Stimulated activated CD8-positive, alpha-beta memory T cell treated with anti-CD3 and anti-CD28 coated beads, Interleukin-12 subunit alpha, Interleukin-12 subunit beta, amount 100 ng/mL, for 4 hours (primary cell): ENCODE results near the gene GUCY1A1.

Experiments
- DNase-seq: peaks from one replicate; pipeline ENCODE4 v3.0.0-alpha.2; 2020; ENCODE audit warnings: low read depth

The GUCY1A1 gene

DNA sequence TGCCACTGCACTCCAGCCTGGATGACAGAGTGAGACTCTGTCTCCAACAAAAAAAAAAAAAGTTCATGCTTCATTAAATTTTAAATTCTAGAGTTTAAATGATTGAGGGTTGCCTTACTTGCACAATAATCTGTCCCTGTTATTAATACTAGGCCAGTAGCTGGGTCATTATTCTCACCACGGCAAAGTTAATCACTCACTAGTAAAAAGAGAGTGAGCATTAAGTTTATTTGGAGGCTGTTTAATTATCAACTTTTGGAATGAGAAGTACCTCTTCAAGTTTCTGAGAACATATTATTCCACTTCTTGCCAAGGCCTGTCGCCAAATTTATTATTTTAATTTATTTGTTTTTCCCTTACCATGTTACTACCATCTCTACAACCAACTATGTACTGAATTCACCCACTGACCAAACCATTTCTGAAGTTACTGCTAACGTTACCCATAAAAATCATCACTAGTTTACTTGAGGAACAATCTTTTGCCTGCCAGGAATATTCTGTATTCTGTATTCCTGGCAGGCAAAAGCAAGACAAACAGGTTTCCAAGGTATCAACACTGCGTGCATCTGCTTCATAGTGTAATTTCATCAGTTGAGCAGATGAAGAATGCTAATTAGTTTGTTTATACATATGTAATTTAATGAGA, 26.5 kb downstream of the GUCY1A1 start:
- no peak for DNase-seq

DNA sequence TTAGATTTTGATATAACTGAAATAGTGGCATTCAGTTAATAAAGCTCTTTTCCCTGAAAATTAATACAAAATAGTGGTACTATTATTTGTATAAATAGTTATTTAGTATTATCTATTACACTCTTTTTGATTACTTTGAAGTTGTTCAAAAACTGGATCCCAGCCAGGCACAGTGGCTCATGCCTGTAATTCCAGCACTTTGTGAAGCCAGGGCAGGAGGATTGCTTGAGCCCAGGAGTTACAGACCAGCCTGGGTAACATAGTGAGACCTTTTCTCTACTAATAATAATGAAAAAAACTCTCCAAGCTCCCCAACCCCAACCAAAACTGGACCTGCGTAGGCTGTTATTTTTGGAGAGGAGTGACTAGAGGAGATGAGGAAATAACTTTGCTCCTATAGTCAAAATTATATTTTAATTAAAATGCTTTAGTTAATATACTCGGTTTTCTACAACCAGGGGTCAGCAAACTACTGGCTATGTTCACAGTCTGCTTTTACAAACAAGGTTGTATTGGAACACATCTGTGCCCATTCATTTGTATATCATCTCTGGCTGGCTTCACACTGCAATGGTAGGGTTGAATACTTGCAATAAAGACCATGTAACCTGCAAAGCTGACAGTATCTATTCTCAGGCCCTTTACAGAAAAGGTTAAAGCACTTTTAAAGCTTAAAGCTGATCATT, 27.6 kb downstream of the GUCY1A1 start:
- DNase-seq, result no peak

DNA sequence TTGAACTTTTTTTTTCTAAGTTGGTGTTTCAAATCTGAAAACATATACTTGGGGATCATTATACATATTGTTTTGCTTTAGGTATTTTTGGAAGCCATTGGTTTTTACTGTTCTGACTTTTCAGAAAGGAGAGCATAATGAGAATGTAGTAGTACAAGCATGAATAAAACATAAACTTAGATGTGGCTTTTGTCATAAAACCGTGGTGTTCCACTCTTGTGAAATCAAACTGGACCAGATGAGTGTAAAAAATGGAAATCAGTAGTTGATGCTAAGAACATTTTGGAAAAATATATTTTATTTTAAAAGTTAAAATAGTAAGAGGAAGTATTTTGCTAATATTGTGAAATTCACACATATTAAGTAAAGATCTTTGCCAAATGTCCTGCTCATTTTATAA, 29.6 kb downstream of the GUCY1A1 start:
- no peak for DNase-seq

DNA sequence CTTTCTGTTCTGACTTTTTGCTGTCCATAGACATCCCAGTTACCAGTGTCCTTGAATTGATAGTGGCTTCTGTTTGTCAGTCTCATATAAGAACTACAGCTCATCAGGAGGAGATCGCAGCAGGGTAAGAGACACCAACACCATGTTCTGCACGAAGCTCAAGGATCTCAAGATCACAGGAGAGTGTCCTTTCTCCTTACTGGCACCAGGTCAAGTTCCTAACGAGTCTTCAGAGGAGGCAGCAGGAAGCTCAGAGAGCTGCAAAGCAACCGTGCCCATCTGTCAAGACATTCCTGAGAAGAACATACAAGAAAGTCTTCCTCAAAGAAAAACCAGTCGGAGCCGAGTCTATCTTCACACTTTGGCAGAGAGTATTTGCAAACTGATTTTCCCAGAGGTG, 30.1 kb downstream of the GUCY1A1 start:
- no peak for DNase-seq

DNA sequence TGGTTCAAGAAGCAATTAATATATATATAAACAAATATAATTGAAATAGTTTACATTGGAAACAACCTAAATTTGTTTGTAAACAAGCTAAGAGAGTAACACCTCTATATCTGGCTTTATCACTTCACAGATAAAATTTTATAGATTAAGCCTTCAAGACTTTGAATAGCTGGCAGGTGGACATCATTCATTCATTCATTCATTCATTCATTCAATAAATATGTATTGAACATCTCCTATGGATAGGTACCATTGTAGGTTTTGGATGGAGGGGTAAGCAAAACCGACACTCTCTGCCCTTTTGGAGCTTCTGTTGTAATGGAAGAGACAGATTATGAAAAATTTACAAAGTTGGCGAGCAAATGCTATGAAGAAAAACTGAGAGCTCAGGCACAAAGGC, 35.2 kb downstream of the GUCY1A1 start:
- no peak for DNase-seq

DNA sequence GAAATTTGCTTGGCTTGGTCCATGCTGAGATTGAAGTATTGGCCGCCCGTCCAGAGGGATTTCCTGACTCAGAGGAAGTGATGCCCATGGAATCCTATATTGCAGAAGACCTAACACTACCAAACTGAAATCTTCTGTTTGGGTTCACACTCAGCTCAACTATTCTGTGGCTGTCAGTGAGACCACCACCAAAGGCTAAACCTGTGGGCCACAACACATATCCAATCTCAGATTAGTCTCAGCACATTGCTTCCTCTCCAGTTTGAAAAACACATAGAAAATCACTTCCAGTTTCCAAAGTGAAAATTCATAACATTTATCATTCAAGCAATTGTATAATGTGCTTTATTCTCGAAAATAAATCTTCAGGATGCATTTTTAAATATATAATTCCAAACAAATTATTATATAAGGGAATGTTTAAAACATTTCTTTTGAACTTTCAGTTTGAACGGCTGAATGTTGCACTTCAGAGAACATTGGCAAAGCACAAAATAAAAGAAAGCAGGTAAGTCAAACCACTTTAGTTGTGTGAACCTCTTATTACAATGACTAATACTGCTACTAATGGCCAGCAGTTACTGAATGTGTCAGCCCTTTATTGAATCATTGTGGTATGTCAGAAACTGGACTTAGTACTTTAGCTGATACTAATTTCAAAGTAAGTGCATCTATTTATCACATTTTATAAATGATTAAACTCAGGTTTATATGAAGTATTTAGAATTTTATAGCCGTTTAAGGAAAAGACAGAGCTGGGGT, 37.0 kb downstream of the GUCY1A1 start:
- no peak for DNase-seq

DNA sequence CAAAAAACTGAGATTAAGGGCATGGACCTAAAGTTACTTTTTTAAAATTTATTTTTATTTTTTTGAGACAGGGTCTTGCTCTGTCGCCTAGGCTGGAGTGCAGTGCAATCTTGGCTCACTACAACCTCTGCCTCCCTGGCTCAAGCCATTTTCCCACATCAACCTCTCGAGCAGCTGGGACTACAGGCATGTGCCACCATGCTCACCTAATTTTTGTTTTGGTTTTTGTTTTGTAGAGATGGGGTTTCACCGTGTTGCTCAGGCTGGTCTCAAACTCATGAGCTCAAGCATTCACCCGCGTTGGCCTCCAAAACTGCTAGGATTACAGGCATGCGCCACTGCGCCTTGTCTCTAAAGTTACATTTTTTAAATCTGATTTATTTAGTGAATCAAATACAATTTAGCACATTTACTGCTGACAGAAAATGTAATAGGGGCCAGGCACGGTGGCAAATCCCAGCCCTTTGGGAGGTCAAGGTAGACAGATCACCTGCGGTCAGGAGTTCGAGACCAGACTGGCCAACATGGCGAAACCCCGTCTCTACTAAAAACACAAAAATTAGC, 38.3 kb downstream of the GUCY1A1 start:
- DNase-seq, result no peak

DNA sequence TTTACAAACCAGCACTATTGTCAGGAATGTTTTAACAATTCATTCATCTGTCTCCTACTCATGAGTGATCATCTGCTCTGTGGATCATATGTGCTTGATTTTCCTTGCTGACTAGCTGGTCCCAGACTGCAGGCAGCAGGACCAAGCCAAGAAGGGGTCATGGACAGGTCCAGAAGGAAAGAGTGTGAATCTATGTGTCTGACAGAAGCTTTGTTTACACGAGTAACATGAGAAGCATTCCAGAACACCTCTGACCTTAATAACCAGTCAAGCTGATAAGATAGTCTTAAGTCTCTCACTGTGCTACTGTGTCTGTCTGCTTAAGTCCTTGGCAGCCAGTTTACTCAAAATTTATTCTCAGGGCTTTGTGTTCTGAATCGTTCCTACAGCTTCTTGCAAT, 39.0 kb downstream of the GUCY1A1 start:
- DNase-seq, result no peak

DNA sequence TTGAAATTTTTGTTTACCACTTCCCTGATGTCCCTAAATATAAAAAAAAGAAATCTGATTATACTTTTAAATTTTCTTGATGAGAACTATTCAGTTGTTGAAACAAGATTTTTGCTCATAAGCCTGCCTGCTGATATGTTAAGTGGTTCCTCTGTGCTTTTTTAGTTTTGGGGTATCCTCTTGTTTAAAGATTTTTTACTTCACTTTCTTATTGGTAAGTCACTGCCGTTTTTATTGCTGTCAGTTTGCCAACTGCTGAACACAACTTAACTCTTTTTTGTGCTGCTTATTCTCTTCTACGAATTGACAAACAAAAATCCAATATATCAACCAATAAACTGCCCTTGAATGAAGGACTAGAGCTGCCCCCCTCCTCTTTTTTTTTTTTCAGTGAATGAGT, 39.5 kb downstream of the GUCY1A1 start:
- no peak for DNase-seq

DNA sequence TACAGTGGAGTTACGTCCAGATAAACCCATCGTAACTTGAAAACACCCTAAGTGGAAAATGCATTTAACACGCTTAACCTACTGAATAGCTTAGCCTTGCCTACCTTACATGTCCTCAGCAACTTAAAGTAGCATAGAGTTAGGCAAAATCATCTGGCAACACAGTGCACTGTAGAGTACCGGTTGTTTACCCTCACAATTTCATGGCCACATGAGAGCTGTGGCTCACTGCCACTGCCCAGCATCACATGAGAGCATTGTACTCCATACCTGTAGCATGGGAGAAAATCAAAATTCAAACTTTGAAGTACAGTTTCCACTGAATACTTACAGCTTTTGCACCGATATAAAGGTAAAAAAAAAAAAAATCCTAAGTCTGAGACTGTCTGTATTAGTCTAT, 40.6 kb downstream of the GUCY1A1 start:
- no peak for DNase-seq

DNA sequence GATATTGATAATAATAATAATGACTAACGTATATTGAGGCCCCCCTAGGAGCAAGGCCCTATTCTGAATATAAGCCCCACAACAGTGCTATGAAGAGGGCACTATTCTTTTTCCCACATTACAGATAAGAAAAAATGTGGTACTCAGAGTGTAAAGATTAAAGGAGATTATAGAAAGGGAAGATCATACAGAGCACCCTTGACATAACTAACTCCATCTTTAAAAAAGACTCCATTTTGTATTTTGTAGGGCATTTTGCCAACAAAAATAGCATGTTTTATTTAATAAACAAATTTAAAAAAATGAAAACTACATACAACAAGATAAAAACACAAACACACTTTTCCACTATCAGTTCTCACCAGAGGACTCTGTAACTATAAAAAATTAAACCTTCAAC, 42.1 kb downstream of the GUCY1A1 start:
- DNase-seq, result no peak

DNA sequence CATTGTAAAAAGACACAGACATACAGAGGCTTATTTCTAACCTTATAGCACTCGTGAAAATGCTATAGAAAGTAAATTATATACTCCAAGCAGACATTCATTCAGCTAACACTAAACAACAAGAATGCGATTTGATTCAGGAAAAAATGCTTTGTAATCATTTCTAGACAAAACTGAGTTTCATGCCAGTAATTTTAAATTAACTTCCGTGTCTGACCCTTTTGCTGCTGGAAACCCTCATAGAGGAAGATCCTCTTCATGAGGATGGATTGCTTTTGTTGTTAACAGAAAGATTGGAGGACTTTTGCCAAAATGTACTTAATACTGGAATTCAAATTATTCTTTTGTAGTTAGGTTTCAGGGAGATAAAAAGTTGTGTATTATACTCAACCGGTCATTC, 43.3 kb downstream of the GUCY1A1 start:
- no peak for DNase-seq

DNA sequence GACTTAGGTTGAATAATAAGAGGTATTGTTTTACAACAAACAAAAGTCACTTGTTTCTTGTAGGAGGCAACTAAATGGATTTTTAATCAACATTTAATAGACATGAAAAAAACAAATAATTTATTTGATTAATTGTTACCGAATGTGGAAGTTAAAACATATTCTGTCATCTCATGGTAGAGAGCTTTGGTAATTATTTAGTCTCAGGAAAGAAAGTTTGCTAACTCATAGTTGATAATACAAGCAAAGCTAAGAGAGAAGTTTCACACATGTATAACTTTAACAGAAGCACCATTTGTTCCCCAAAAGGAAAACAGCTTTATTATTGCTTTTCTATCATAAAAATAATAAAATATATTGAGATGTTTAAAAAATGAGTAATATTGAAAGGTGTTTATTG, 44.9 kb downstream of the GUCY1A1 start:
- no peak for DNase-seq

DNA sequence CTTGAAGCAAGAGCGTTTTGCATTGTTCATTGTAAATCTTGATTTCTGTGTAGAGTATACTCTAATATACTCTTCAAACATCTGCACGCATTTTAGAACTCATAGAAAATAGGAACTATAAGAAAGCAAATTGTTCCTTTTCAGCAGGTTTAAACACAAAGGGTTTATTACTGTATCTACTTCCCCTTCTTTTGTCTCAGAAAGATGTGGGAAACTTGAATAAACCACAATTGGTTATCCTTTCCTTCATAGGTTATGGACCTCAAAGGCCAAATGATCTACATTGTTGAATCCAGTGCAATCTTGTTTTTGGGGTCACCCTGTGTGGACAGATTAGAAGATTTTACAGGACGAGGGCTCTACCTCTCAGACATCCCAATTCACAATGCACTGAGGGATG, 46.2 kb downstream of the GUCY1A1 start:
- DNase-seq, result no peak

DNA sequence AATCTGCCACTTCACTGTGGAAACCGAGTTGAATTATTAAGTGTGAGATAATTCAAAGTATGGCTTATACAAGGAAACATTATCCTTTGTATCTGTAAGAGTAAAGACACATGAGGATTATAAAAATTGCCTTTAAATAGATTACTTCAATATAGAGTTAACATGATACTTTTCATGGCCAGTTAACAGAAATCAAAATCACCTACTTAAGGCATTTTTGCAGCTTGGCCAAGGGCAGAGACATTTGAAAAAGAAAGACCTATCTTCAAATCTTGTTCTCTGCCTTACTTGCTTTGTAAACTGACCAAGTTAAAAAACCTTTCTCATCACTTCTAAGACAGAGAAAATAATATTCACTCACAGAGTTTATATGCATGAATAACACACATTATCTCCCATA, 47.3 kb downstream of the GUCY1A1 start:
- DNase-seq, result no peak

DNA sequence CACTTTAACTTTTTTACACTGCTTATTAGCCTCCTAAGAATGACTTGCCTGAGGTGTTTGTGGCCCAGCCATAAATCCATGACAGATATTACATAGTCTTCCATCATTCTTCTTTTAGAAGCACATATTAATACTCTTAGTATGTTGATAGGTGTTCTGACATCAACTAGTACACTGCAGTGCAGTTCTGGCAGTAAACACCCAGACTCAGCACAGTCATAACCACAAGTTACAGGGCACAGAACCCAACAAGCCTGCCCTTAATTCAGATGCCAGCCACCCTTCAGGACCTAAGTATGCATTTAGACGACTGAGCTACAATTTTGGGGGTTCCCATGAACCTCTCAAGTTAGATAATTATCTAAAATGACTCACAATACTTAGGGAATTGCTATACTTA, 55.7 kb downstream of the GUCY1A1 start:
- no peak for DNase-seq

DNA sequence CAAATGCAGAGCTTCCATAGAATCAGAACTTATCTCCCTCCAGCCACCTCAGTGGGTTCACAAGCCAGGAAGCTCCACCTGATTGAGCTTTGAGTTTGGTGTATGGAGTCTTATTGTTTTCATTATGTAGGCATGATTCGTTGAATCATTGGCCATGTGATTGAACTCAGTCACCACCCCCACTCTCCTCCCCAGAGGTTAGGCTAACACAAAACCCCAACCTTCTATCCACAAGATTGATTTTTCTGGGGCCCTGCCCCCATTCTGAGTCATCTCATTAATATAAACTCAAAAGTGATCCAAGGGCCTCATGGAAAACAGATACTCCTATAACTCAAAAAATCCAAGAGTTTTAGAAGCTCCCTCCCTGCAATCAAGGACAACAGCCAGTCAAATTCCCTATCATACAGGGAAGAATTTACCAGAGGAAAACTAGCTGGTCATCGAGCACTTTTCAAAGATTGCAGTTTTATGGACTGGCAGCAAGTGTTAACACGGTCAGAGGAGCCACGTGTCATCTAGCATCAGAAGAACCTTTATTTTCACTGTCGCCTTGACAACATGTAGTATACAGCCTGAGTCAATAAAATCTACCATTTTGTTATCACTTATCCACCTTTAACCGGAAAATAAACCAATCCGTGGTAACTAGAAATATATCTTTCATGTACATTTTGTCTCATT, 56.3 kb downstream of the GUCY1A1 start:
- no peak for DNase-seq

DNA sequence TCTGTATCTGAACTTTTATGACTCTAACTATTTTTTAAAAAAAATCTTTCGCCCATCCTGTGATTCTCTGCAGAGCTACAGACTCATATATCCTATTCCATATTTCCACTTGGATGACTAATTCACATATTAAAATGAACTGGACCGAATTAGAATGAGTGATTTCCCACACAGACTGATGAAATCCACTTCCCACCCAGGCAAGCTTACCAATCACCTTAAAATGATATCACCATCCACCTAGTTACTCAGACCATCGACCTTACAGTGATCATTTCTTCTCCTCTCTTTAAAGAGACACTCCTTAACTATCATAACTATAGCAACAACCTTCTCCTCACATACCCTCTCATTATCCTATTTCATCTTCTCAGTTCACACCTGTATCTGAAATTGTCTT, 58.1 kb downstream of the GUCY1A1 start:
- DNase-seq, result no peak

DNA sequence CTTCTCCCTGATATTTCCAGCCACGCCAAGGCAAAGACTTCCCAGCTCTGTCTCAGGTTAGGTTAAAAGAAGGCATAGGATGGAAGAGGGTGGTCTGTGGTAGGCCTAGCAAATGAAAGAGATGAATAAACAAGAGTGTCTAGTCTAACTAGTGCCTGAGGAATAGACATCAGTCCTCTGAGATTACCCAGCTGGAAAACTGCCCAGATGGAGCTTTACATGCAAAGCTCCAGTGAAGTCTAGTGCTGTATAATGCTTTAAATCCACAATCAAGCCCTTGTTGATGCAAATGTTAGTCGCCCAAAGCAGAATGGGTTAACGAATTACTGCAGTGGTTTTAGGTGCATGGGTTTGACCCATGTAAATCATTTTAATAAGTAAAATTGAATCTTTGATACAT, 67.4 kb downstream of the GUCY1A1 start:
- no peak for DNase-seq

DNA sequence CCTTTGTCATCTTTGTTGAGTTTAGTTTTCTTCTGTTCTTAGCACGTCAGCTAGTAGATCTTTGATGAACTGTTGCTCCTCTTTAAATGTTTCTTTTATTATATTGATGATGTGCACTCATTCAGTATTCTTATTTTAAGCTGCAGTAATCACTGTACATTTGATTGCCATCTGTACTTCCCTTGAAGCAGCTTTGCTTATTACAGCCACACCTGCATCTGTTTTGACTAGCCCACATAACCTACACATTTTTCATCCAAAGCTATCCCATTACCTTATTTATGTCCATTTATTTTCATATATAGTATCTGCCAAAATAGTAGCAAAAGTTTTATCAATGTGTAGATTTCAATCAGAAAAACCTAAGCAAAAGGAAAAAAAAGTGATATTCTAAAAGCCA, 68.3 kb downstream of the GUCY1A1 start:
- DNase-seq, result no peak

DNA sequence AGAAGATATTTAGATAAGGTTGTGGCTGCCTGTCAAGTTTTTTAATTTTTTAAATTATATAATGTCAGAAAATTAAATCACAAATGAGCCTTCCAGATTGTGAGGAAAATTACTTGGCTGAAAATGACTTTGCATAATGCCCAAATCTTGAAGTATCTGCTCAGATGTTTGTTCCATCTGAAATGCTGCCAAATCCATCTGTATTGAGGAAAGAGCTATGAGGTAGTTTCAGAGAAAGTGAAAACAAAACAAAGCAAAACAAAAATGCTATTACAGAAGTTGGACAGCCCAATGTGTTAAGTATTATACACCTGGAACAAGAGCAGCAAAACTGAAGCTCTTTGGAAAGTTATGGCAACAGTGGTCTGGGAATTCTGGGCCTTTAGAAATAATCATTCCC, 68.8 kb downstream of the GUCY1A1 start:
- no peak for DNase-seq

DNA sequence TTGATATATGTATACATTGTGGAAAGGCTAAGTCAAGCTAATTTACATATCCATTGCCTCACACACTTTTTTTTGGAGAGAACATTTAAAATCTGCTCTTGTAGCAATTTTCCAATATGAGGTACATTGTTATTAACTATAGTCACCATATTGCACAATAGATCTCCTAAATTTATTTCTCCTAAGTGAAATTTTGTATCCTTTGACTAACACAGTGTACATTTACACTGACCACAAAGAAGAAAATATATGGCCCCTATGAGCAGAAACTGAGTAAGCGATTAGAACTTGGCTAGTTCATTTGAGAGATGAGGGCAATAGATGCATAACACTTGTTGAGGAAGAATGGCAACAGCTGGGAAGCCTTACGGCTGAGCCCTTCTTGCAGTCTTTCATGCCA, 71.9 kb downstream of the GUCY1A1 start:
- DNase-seq, result no peak

DNA sequence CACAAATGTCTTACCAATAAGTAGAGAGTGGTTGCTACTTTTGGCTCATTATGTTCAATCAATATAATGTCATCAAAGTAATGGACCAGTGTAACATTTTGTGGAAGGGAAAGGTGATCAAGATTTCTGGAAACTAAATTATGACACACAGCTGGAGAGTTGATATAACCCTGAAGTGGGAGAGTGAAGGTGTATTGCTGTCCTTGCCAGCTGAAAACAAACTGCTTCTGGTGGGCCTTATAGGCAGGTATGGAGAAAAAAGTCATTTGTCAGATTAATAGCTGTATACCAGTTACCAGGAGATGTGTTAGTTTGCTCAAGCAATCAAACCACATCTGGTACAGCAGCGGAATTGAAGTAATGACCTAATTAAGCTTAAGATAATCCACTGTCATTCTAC, 74.9 kb downstream of the GUCY1A1 start:
- no peak for DNase-seq
